Measurements from ENCODE around the gene HRH2.

DNA sequence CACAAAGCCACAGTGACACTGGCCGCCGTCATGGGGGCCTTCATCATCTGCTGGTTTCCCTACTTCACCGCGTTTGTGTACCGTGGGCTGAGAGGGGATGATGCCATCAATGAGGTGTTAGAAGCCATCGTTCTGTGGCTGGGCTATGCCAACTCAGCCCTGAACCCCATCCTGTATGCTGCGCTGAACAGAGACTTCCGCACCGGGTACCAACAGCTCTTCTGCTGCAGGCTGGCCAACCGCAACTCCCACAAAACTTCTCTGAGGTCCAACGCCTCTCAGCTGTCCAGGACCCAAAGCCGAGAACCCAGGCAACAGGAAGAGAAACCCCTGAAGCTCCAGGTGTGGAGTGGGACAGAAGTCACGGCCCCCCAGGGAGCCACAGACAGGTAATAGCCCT lies 26.1 kb downstream of the HRH2 start:
- no peak for TF ChIP-seq EZH2phosphoT487 (IDR thresholded peaks at IDR 0.05; ENCODE audit: insufficient read depth, low read depth)
- no peak for TF ChIP-seq EZH2 (IDR thresholded peaks at IDR 0.05; ENCODE audit: insufficient read depth, poor library complexity, severe bottlenecking)
